ENCODE measurements around the gene RPS25. TPM values are rescaled to one million over a fixed set of nuclear protein-coding genes. Genes with fewer than 3 reads are reported as not detected.
"Not testable (repeated sequence)": the region's sequence is repeated elsewhere in the genome, so short reads cannot be mapped to it uniquely, and the experiment has no call there.

RPS25 gene
- total and polyA plus RNA-seq, 4 donors, result 483 to 2,643 (median 958) TPM

DNA sequence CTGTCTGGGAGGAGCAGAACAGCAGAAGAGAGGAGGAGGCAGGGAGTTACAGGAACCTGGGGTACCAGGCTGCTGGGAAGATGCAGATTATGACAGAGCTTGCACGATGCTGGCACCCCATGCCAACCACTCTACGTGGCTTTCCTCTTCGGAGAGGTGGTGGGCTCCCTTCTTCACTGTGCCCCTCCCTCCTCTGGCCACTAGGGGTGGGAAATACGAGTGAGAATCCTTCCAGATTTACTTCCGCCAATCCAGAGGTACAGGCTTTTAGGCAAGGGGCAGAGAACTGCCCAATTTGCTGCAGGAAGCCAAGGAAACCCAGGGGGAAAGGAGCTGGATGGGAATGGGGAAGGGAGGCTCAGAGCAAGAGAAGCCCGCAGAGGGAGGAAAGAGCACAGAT lies 26.6 kb upstream of the RPS25 start:
- Histone ChIP-seq H3K27me3 (ENCODE audit: control insufficient read depth in 3 of 3, insufficient read depth in 3 of 3, low read length in 2 of 3) (no peaks in the 10 kb centered on the region), H3K27ac (ENCODE audit: low read depth in 1 of 2, low read length in 1 of 2) (no peak overlapping the region), H3K9ac (ENCODE audit: insufficient read depth in 1 of 2, low read length in 2 of 2) (no peak overlapping the region), H3K4me3 (no peak overlapping the region), H3K4me1 (ENCODE audit: control insufficient read depth in 5 of 5, insufficient read depth in 5 of 5, low read length in 5 of 5) (no peaks in the 10 kb centered on the region), H3K36me3 (ENCODE audit: control insufficient read depth in 4 of 4, insufficient read depth in 4 of 4, low read length in 4 of 4) (peaks cover 22 to 48% (median 26%) of the 10 kb centered on the region in 4 donors), H3K9me3 (ENCODE audit: control insufficient read depth in 4 of 4, insufficient read depth in 3 of 4, low read length in 3 of 4) (no peaks in the 10 kb centered on the region)
- no peak for TF ChIP-seq CTCF (IDR thresholded peaks at IDR 0.05; ENCODE audit: control extremely low read depth, extremely low read depth)
- DNase-seq (no peak), ATAC-seq (ENCODE audit: insufficient read depth, low FRiP score) (no peak)
- 78 to 82% methylated on average over 6 of the region's 6 CpGs for WGBS, 2 donors

GRCh38 chr11:119042927-119043326 lies 24.8 kb upstream of the RPS25 start:
- Histone ChIP-seq H3K9ac (ENCODE audit: insufficient read depth in 1 of 2, low read length in 2 of 2) (no peak overlapping the region), H3K4me3 (no peak overlapping the region), H3K4me1 (ENCODE audit: control insufficient read depth in 5 of 5, insufficient read depth in 5 of 5, low read length in 5 of 5) (no peaks in the 10 kb centered on the region), H3K27me3 (ENCODE audit: control insufficient read depth in 3 of 3, insufficient read depth in 3 of 3, low read length in 2 of 3) (no peaks in the 10 kb centered on the region), H3K27ac (ENCODE audit: low read depth in 1 of 2, low read length in 1 of 2) (no peak overlapping the region), H3K9me3 (ENCODE audit: control insufficient read depth in 4 of 4, insufficient read depth in 3 of 4, low read length in 3 of 4) (no peaks in the 10 kb centered on the region), H3K36me3 (ENCODE audit: control insufficient read depth in 4 of 4, insufficient read depth in 4 of 4, low read length in 4 of 4) (peaks cover 10 to 30% (median 12%) of the 10 kb centered on the region in 4 donors)
- no peak for DNase-seq
- no peak for ATAC-seq (ENCODE audit: insufficient read depth, low FRiP score)
- WGBS, 2 donors, result 93 to 95% methylated on average over 9 of the region's 9 CpGs
- no peak for TF ChIP-seq CTCF (IDR thresholded peaks at IDR 0.05; ENCODE audit: control extremely low read depth, extremely low read depth)

- ATAC-seq (ENCODE audit: insufficient read depth, low FRiP score), result no peak
- 90 to 94% methylated on average over 4 of the region's 4 CpGs for WGBS, 2 donors
Observed at GRCh38 chr11:119041821-119042514, 23.8 kb upstream of the RPS25 start.

GRCh38 chr11:119039471-119039870 lies 21.3 kb upstream of the RPS25 start:
- H3K4me1 ChIP-seq (ENCODE audit: control insufficient read depth in 5 of 5, insufficient read depth in 5 of 5, low read length in 5 of 5); DNase-seq: not testable (repeated sequence)
- WGBS, 2 donors, result 18 to 32% methylated on average over 7 to 11 of the region's 11 CpGs

More at GRCh38 chr11:119041821-119042514, 23.8 kb upstream of the RPS25 start:
- Histone ChIP-seq H3K9ac (ENCODE audit: insufficient read depth in 1 of 2, low read length in 2 of 2) (no peak overlapping the region), H3K27ac (ENCODE audit: low read depth in 1 of 2, low read length in 1 of 2) (no peak overlapping the region), H3K4me1 (ENCODE audit: control insufficient read depth in 5 of 5, insufficient read depth in 5 of 5, low read length in 5 of 5) (no peaks in the 10 kb centered on the region), H3K4me3 (no peak overlapping the region), H3K36me3 (ENCODE audit: control insufficient read depth in 4 of 4, insufficient read depth in 4 of 4, low read length in 4 of 4) (peaks cover 5 to 23% (median 9%) of the 10 kb centered on the region in 4 donors), H3K9me3 (ENCODE audit: control insufficient read depth in 4 of 4, insufficient read depth in 3 of 4, low read length in 3 of 4) (no peaks in the 10 kb centered on the region), H3K27me3 (ENCODE audit: control insufficient read depth in 3 of 3, insufficient read depth in 3 of 3, low read length in 2 of 3) (no peaks in the 10 kb centered on the region)
- no peak for DNase-seq
- no peak for TF ChIP-seq CTCF (IDR thresholded peaks at IDR 0.05; ENCODE audit: control extremely low read depth, extremely low read depth)

More at GRCh38 chr11:119039471-119039870, 21.3 kb upstream of the RPS25 start:
- H3K27me3 ChIP-seq (ENCODE audit: control insufficient read depth in 3 of 3, insufficient read depth in 3 of 3, low read length in 2 of 3); H3K9me3 ChIP-seq (ENCODE audit: control insufficient read depth in 4 of 4, insufficient read depth in 3 of 4, low read length in 3 of 4); H3K9ac ChIP-seq (ENCODE audit: insufficient read depth in 1 of 2, low read length in 2 of 2); H3K36me3 ChIP-seq (ENCODE audit: control insufficient read depth in 4 of 4, insufficient read depth in 4 of 4, low read length in 4 of 4); H3K27ac ChIP-seq (ENCODE audit: low read depth in 1 of 2, low read length in 1 of 2); H3K4me3 ChIP-seq; ATAC-seq (ENCODE audit: insufficient read depth, low FRiP score): not testable (repeated sequence)
